Glomerular endothelial cell (primary cell): ENCODE results near the gene RFTN1. TPM values are rescaled to one million over a fixed set of nuclear protein-coding genes. Genes with fewer than 3 reads are reported as not detected.

Experiments
- DNase-seq: peaks from one replicate; pipeline ENCODE4 v3.0.0-alpha.2; 2011; ENCODE audit warnings: low read depth, low spot score; ENCODE audit errors: extremely low read depth
- total RNA-seq: library from RNA; depleted of rRNA; stranded (reverse); fragments of >200 nt; gene quantifications from 2 replicates; pipeline ENCODE4 v1.2.3, GENCODE V29; 2015

The RFTN1 gene
- total RNA-seq, 1 donor from 2014 or later, result 78.3 TPM

DNA sequence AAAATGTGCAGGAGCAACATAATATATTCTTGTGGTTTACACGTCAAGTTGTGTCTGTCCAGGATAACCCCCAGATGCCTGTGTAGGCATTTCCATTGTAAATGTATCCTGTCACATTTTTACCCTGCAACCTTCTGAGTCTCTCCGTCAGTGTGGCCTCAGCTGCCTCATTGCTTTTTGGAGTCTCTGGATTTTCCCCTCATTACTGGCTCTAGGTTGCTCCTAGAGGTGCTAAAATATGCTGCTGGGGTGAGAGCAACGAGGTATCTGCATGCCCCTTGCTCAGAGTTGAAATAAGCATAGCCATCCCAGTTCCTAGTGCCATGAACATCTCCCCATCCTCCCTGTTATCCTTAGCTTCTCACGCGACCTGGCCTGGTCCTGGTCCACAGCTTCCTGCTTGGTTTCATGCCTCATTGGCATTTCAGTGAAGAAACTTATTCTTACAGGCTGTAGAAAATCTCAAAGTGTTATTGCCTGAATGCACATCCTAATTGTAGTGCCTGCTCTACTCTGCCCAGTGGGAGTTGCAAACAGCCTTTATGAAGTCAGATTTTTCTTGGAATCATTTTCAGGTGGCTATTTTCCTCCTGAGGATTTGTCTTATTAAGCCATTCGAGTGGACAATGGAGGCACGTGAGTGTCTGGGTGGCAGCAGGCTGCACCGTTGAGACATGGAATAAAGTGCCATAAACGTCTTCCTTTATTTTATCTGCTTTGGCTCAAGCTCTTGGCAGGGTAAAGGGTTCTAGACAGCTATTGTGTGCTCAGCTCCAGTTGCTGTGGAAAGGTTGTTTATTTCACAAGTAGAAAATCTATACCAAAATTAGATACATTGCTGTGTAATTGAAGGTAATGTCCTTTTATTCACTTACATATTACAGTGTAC lies 215.3 kb downstream of the RFTN1 start:
- no peak for DNase-seq

DNA sequence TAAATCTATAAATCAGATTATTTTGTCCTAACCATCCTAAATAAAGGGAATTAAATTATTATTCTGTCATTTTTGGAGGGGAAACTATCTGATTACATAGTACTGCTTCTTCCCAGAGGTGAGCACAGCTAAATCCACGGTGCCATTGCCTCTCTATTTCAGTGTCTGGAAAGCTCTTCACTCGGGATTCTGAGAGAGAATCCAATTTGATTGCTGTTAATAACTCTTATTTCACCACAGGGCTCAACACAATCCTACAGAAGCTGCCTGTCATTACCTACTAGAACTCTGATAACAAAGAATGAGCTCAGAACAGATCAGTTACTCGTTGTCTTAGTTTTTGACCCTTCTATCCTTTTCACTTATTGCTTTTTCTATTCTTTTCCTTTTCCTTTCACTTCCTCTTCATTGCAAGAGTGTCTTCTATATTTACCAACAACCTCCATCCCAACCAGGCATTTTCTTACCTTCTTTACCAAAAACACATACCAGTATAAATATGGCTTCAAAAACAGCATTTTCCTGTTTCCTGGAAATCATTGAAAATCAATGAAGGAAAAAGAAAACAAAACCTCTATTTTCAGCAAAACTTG lies 218.1 kb downstream of the RFTN1 start:
- DNase-seq, result no peak

DNA sequence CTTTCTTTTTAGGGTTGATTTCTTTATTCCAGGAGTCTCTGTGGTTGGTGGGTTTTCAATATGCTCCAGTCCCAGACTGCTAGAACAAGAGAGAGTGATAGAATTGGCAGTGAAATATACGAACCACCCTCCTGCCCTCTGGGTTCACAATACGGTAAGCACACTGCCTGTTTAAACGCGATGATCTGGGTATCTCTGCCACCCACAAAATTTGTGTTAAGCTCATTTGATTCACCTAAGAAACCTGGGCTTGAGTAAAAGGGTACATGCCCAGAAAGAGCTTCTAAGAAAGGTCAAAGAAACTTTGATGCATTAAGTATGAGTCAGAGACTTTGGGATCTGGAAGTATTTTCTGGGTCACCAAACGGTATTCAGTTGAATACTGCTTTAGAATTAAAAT lies 218.7 kb downstream of the RFTN1 start:
- no peak for DNase-seq

DNA sequence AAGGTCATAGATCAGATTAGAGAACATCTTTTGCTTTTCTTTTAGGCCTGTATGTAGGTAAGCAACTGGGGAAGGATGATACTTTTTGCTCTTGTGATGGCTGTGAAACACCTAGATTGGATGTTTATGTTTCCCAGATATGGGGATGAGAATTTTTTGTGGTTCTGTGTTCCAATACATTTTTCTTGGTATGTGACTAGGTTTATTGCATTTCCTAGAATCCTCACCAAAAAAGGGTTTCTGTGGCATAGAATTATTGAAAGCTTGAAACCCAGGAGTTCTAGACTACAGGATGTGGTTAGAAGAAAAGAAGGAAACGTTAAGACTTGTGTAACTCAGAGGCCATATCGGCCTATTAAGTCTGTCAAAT lies 222.7 kb downstream of the RFTN1 start:
- DNase-seq, result no peak

DNA sequence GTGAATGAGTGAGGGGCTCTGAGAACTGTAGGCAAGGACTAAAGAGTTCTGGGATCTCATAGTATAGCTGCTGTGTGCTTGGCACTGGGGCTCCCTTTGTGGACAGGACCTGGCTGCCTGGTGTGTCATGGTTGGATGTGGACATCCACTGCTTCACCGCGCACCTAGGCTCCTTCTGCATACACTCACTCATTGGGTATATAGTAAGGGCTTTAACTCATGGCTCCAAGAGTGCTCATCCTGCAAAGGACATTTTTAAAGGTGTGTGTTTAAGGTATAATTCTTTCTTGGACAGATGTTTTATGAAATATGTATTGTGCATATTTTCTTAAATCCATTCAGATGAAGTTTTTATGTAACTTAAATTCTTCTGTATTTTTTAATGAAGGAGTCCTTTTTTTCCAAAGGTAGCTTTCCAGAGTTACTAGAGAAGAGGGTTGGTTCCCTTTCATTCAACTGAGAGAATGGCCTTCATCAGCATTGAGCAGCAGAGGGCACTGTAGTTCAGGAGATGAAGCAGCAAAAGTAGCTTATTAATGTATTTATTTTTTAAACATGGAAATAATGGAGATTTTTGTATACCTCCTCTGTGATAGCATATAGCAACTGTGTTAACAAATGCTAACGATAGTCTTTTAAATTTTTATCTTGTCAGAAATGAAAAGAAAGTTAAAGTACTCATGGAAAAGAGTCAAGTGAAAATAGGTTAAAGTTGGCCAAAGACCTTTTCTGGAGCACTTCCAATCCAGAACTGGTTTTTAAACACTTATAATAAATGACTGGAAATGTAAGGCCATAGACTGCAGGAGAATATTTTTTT lies 223.3 kb downstream of the RFTN1 start:
- DNase-seq, result peak; percentile 42

DNA sequence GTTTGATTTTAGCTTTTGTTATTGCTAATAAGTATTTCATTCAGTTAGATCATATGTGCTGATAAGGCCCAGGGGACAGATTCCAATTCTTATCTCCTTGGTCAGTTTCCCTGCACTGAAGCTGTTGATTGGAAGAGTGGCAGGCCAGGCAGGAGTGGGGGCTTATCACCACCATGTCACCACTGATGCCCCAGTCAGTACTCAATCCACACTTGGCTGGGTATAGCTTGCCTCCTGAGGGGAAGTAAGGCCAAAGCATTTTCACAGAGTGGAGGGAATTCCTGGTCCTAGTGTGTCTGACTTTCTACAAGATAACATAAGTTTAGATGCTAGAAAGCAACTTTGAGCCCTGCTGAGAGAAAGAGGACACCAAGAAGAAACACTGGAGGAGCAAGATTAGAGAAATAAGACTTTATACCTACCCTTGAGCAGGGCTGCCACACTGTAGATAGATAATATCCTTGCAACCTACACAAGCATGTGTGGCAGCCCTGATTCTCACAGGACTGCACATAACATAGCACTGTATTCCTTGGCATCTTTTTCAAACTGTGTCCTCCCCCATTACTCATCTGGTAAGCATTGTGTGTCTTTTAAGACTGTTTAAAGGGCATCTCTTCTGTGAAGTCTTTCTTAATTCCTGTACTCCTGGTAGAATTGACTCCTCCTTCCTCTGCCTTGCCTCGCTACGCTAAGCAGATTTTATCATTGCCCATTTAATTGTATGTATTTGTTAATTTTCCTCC lies 224.2 kb downstream of the RFTN1 start:
- DNase-seq, result no peak

DNA sequence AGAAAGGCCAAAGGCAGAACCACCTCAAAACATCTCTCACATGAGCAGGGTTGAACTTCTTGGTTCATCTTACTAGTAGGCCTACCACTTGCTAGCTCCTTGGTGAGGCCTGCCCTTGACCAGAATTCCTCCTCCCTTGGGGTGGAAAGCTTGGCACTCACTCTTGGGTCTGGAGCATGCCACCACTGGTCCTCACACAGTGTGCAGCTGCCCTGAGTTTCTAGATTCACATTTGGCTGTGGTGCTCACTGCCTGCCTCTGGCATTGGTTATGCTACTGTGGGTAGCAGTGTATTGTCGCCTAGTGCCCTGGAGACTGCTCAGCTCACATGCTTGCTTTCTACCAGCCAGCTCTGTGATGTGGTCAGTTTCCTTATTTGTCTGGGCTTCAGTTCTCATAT lies 224.8 kb downstream of the RFTN1 start:
- no peak for DNase-seq

DNA sequence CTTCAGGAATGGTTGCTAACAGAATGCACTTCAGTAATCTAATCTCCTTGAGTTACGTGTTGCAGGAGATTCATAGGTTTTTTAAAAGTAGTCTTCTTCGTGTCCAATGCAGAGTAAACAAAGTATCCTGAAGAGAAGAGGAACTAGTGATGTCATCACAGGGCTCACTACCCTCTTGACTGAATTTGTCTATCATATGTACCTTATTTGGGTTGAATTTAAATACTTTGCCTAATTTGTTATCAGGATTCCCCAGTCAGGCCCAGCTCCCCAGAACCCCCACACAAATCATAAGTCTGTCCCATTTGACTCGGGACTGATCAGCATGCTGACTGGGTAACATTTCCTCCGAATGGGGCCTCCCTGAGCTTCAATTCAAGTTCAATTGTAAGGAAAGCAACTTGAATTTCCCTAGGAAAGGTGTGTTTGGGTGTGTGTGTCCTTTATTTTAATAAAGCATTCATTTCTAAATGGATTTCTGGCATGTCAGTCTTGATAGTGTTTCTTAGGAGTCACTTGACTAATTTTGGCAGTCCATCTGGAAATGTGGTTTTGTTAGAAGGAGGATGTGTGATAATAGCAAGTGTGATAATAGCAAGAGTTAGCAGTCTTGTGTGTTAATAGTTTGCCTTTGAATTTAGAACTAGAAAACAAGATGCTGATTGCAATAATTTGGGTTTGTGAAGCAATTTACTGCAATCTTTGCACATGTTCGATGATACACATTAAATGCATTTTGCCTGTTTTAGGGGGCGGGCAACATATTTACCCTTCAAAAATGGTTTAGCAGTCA lies 226.6 kb downstream of the RFTN1 start:
- DNase-seq, result no peak

DNA sequence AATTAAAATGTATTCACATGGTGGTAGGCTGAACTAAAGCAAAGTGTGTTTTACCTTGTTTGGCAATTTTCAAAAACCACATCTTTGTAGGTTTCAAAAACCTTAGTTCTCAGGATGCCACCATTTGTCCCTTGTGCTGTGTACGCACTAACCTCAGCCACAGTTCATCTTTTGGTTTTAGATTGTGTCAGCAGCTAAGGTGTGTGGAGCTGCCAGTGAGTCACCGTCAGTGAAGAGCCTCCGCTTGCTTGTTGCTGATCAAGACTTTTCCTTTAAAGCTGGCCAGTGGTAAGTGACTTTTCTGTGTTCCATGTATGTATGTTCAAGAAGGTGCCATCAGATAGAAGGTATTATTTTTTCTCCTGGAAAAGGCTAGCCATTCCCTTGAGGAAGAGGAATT lies 227.3 kb downstream of the RFTN1 start:
- DNase-seq, result no peak

DNA sequence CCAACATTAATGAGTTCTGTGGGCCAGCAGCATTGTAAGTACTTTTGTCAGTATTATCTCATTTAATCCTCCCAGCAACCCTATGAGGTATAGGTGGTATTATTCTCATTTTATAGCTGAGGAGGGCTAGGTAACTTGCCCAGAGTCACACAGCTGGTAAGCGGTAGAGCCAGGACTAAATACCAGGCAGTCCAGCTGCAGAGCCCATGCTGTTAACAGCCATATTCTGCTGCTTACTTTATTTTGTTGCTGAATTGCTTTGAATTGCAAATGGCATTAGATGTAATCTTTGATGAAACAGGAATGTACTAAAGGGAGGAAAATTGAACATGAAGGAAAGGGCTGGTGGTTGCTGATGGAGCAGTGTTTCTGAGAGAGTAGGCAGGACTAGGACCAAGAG lies 228.9 kb downstream of the RFTN1 start:
- no peak for DNase-seq

DNA sequence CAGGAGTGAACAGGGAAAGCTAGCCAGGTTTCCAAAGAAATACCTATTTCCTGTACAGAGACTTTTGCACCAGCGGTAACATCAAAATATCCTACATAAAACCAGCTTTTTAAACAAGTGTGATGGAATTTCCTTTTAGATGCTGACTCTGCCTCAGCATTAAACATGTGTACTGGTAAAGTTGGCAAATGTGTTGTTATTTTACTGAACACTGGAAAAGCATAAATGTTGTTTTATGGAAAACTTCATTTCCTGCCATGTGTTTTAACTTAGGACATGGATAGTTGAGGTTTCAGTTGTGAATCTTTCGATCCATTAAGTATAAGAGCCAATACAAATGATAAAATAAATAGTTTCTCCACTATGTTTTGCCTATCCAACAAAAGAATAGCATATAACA lies 232.8 kb downstream of the RFTN1 start:
- no peak for DNase-seq

DNA sequence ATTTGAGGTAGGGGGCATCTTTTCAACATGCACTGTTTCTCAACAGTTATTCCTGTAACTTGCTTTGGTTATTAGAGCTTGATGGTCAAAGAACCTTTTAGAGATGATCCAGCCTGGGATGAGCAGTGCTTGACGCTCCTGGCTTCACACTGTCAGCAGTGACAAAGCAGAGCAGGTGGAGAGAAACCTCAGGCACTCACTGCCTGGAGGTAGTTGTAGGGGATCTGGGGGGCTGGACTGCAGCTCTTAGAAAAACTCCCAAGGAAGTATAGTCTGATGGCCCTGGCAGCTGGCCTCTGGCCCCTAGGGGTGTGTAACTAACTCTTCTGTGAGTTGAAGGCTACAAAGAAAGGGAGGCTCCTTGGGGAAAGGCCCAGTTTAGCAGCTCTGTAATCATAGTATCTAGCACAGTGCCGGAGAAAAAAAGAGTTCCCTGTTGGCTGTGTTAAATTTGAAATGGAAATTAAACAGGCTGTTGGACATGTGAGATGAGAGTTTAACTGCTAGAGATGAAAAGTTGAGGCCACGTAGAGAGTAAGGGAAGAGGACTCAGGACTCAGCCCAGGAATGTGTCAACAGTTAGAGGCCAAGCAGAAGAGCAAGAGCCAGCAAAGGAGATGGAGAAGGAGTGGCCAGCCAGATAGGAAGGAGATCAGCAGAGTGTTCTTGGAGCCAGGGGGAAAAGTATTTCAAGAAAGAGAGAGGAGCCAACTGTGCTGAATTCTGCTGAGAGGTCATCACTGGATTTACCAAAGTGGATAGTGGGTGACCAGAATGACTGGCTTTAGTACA lies 234.3 kb downstream of the RFTN1 start:
- no peak for DNase-seq

DNA sequence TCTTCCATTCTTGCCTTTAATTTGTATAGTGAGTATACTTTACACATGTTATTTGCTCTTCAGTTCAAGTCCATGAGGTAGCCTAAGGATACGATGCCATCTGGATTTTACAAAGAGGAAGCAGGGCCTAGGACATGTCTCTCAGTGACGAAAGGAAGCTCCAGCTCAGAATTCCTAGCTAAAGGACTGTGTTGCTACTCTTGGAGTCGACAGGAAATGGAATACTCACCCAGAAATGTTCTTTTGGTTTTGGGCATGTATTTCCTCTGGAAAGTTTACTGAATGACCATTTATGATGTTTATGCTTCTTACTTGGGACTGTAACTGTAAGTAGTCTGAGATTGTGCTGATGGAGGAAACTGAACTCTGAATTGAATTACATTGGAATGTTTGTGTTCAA lies 236.0 kb downstream of the RFTN1 start:
- DNase-seq, result peak; percentile 45

DNA sequence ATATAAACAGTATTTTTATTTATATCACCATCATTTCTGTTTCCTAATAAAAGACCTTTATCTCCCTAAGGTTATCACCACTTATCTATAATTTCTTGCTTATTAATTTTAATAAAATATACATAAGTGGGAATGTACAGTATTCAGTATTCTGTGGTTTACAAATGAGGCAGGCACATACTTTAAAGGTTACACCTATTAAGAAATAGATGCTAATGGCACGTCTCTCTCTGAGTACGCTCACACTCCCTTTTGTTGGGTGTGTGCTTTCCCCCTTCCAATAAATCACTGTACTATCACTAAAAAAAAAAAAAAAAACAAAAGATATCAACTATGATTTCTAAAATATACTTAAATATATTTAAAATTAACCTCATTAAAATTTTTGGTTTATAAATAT lies 239.6 kb downstream of the RFTN1 start:
- DNase-seq, result no peak

DNA sequence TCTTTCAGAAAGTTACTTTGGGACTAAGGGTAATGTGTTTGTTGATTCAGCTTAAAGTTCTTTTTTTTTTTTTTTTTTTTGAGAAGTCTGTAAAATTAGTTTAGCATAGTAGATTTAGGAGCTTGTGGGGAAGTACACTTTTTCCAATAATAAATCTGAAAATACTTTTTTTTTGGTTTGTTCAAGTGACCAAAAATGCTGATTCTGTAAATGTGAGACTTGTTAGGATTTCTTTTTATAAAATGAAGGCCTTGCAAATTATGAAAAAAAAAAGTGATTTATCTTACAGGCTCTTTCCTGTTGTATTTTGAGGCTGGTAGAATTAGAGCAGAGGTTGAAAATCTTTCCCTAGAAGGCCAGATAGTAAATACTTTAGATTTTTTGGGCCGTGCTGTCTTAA lies 240.9 kb downstream of the RFTN1 start:
- DNase-seq, result no peak

DNA sequence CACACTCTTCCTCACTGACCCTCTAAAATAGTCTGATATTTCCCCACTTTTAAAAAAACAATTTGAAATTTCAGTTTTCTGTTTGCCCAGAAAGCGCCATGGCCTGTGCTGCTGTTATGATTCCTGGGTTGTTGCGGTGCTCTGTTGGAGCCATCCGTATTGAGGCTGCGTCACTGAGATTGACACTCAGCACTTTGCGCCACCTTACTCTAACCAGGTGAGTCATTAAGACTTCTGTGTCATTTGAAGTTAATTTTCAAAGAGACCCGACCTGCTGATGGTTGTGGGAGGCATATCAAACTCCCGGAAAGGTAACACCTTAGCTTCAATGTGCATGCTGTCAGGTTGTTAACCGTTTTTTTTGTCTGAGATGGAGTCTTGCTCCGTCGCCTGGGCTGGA lies 242.6 kb downstream of the RFTN1 start:
- no peak for DNase-seq

DNA sequence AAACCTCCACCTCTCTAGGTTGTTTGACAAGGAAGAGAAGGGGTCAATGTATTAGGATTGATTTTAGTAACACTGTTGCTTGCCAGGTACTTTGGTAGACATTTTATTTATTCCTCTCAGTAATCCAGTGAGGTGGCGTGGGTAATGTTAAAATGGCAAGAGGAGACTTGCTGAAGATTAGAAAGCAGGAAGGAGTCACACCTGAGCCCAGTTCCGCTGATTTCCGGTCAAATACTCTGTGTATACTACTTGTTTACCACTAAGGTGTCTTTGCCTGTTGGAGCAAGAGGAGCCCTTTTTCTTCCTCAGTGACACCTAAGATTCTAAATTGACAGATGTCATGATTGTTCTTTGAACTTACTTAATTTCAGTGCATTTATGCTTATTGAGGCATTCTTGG lies 246.8 kb downstream of the RFTN1 start:
- no peak for DNase-seq
